Tibial nerve (tissue), 4 donors: ENCODE results near the gene TTC23. TPM values are rescaled to one million over a fixed set of nuclear protein-coding genes. Genes with fewer than 3 reads are reported as not detected.

Experiments used
- DNase-seq, 2 donors: peaks; one replicate each; pipeline ENCODE4 v3.0.0-alpha.2; 2019; ENCODE audit warnings: low spot score in 2 of 2
- H3K27ac ChIP-seq, 4 donors: fragments of 200-600 bp; sonication (generic) in 3 of 4; one replicate each; pipeline ENCODE4 v1.5.1; 2017 to 2019; ENCODE audit warnings: mild to moderate bottlenecking in 1 of 4
- H3K27me3 ChIP-seq, 2 donors: fragments of 200-600 bp; sonication (generic) in 1 of 2; one replicate each; pipeline versions ENCODE4 v1.5.1 to v1.6.0; 2017 to 2019
- H3K36me3 ChIP-seq, 3 donors: fragments of 200-600 bp; sonication (generic); one replicate each; pipeline ENCODE4 v1.5.1; 2018 to 2019
- H3K4me1 ChIP-seq, 4 donors: fragments of 200-600 bp; sonication (generic) in 3 of 4; one replicate each; pipeline ENCODE4 v1.5.1; 2017 to 2019
- H3K4me3 ChIP-seq, 4 donors: fragments of 200-600 bp; sonication (generic) in 3 of 4; one replicate each; pipeline ENCODE4 v1.5.1; 2017 to 2019; ENCODE audit warnings: mild to moderate bottlenecking in 1 of 4, moderate library complexity in 1 of 4
- H3K9me3 ChIP-seq, 4 donors: fragments of 200-600 bp; sonication (generic) in 3 of 4; one replicate each; pipeline ENCODE4 v1.5.1; 2017 to 2019
- CTCF ChIP-seq, 5 experiments: fragments of 200-600 bp in 3 of 5; fragments of 450-650 bp in 2 of 5; sonication (generic) in 3 of 5; IDR thresholded peaks; one replicate each; pipeline ENCODE4 v1.5.1; 2016 to 2019; ENCODE audit warnings: antibody characterized with exemption in 5 of 5, mild to moderate bottlenecking in 3 of 5, moderate library complexity in 2 of 5
- EP300 ChIP-seq, 2 donors: sonication (generic); formaldehyde crosslinking; IDR thresholded peaks; one replicate each; pipeline ENCODE4 v1.6.1; 2017; ENCODE audit warnings: antibody characterized with exemption in 2 of 2, mild to moderate bottlenecking in 1 of 2
- POLR2A ChIP-seq, 2 donors: fragments of 450-650 bp; IDR thresholded peaks; one replicate each; pipeline ENCODE4 v1.6.1; 2017; ENCODE audit warnings: antibody characterized with exemption in 2 of 2, mild to moderate bottlenecking in 2 of 2, moderate library complexity in 2 of 2
- WGBS, 2 donors: methylation state at CpG; one replicate each; pipeline ENCODE4 v1.1.5; 2018; 5-methylcytosine and 5-hydroxymethylcytosine counted together
- total RNA-seq, 4 donors: library from RNA; depleted of rRNA; stranded (reverse); fragments of >200 nt; gene quantifications; one replicate each; pipeline ENCODE4 v1.1.0, GENCODE V29; 2016

Gene TTC23
- total RNA-seq, 4 donors from 2014 or later: 19.3 to 59.2 (median 25.7) TPM

- TF ChIP-seq EP300 (IDR thresholded peaks at IDR 0.05) (no peak), POLR2A (IDR thresholded peaks at IDR 0.05) (no peak), CTCF (IDR thresholded peaks at IDR 0.05) (no peak)
- DNase-seq: no peak
Measured at GRCh38 chr15:99087405-99087943, 161.9 kb downstream of the TTC23 start.

GRCh38 chr15:99086327-99086667, 163.1 kb downstream of the TTC23 start:
- no peak for DNase-seq
- H3K27ac ChIP-seq: no peak overlapping the region
- peaks cover 0 to 5% (median 0%) of the 10 kb centered on the region in 4 donors for H3K9me3 ChIP-seq
- no peak for TF ChIP-seq EP300 (IDR thresholded peaks at IDR 0.05)
- TF ChIP-seq POLR2A (IDR thresholded peaks at IDR 0.05): no peak
- TF ChIP-seq CTCF (IDR thresholded peaks at IDR 0.05): no peak
- no peaks in the 10 kb centered on the region for H3K36me3 ChIP-seq
- no peaks in the 10 kb centered on the region for H3K4me1 ChIP-seq
- WGBS, 2 donors: 91 to 93% methylated on average over 2 of the region's 2 CpGs
- peaks cover 0 to 2% of the 10 kb centered on the region in 2 donors for H3K27me3 ChIP-seq
- H3K4me3 ChIP-seq: no peak overlapping the region

More at GRCh38 chr15:99087405-99087943, 161.9 kb downstream of the TTC23 start:
- Histone ChIP-seq H3K27ac (no peak overlapping the region), H3K4me3 (no peak overlapping the region), H3K9me3 (peaks cover 0 to 5% (median 0%) of the 10 kb centered on the region in 4 donors), H3K4me1 (no peaks in the 10 kb centered on the region), H3K27me3 (no peaks in the 10 kb centered on the region), H3K36me3 (no peaks in the 10 kb centered on the region)
- WGBS, 2 donors: 89 to 90% methylated on average over 11 of the region's 11 CpGs

Other genes starting within 250 kb of the TTC23 start
- not detected for gene PGPEP1L, start 241.8 kb downstream of the TTC23 start, total RNA-seq
- 10 to 100 TPM; 26.4 to 47.0 (median 29.6) TPM for gene SYNM, start 144.5 kb downstream of the TTC23 start, total RNA-seq
- gene LRRC28, start 1.9 kb upstream of the TTC23 start, total RNA-seq: 10 to 100 TPM; 21.6 to 73.4 (median 33.5) TPM